ENCODE measurements around the gene UCK2. TPM values are rescaled to one million over a fixed set of nuclear protein-coding genes. Genes with fewer than 3 reads are reported as not detected.

The UCK2 gene
- total RNA-seq, 1 donor: 74.2 TPM

GRCh38 chr1:165886983-165887382 is 59.6 kb downstream of the UCK2 start:
- no peaks in the 10 kb centered on the region for H3K9me3 ChIP-seq (ENCODE audit: low read depth, low read length)
- H3K27ac ChIP-seq (ENCODE audit: low read depth, low read length): no peak overlapping the region
- peaks cover 38% of the 10 kb centered on the region for H3K4me1 ChIP-seq (ENCODE audit: insufficient read depth, low read length)
- no peak for TF ChIP-seq CTCF (IDR thresholded peaks at IDR 0.05; ENCODE audit: extremely low read depth, low read depth, low read length)
- no peak overlapping the region for H3K4me2 ChIP-seq (ENCODE audit: insufficient read depth, low read length)
- H2AFZ ChIP-seq (ENCODE audit: low read length): no peak overlapping the region
- H4K20me1 ChIP-seq (ENCODE audit: insufficient read depth, low read length): peaks cover 15% of the 10 kb centered on the region
- no peak for DNase-seq (ENCODE audit: insufficient read length, low spot score, missing footprints)
- no peak overlapping the region for H3K4me3 ChIP-seq (ENCODE audit: insufficient read depth, low read length)
- H3K79me2 ChIP-seq (ENCODE audit: insufficient read depth, low read length): peaks cover 84% of the 10 kb centered on the region
- no peaks in the 10 kb centered on the region for H3K27me3 ChIP-seq (ENCODE audit: insufficient read depth, low read length)
- H3K36me3 ChIP-seq (ENCODE audit: insufficient read depth, low read length): peaks cover 3% of the 10 kb centered on the region

- DNase-seq (ENCODE audit: insufficient read length, low spot score, missing footprints): no peak
- Histone ChIP-seq H3K4me1 (ENCODE audit: insufficient read depth, low read length) (peaks cover 36% of the 10 kb centered on the region), H3K27me3 (ENCODE audit: insufficient read depth, low read length) (no peaks in the 10 kb centered on the region), H4K20me1 (ENCODE audit: insufficient read depth, low read length) (peaks cover 13% of the 10 kb centered on the region), H3K79me2 (ENCODE audit: insufficient read depth, low read length) (peaks cover 84% of the 10 kb centered on the region), H3K4me3 (ENCODE audit: insufficient read depth, low read length) (no peak overlapping the region), H2AFZ (ENCODE audit: low read length) (no peak overlapping the region), H3K36me3 (ENCODE audit: insufficient read depth, low read length) (peaks cover 8% of the 10 kb centered on the region), H3K4me2 (ENCODE audit: insufficient read depth, low read length) (no peak overlapping the region), H3K27ac (ENCODE audit: low read depth, low read length) (no peak overlapping the region), H3K9me3 (ENCODE audit: low read depth, low read length) (no peaks in the 10 kb centered on the region)
- TF ChIP-seq CTCF (IDR thresholded peaks at IDR 0.05; ENCODE audit: extremely low read depth, low read depth, low read length): no peak
These were observed 60.6 kb downstream of the UCK2 start for GRCh38 chr1:165887877-165888551.

- Histone ChIP-seq H4K20me1 (ENCODE audit: insufficient read depth, low read length) (peaks cover 11% of the 10 kb centered on the region), H3K36me3 (ENCODE audit: insufficient read depth, low read length) (peaks cover 8% of the 10 kb centered on the region), H3K9me3 (ENCODE audit: low read depth, low read length) (no peaks in the 10 kb centered on the region), H3K4me1 (ENCODE audit: insufficient read depth, low read length) (peaks cover 32% of the 10 kb centered on the region), H3K4me3 (ENCODE audit: insufficient read depth, low read length) (no peak overlapping the region), H3K27me3 (ENCODE audit: insufficient read depth, low read length) (no peaks in the 10 kb centered on the region), H3K79me2 (ENCODE audit: insufficient read depth, low read length) (peaks cover 80% of the 10 kb centered on the region), H3K4me2 (ENCODE audit: insufficient read depth, low read length) (no peak overlapping the region), H3K27ac (ENCODE audit: low read depth, low read length) (no peak overlapping the region), H2AFZ (ENCODE audit: low read length) (no peak overlapping the region)
- no peak for TF ChIP-seq CTCF (IDR thresholded peaks at IDR 0.05; ENCODE audit: extremely low read depth, low read depth, low read length)
- DNase-seq (ENCODE audit: insufficient read length, low spot score, missing footprints): no peak
These were observed 61.1 kb downstream of the UCK2 start for GRCh38 chr1:165888552-165888920.

GRCh38 chr1:165890684-165891083 is 63.3 kb downstream of the UCK2 start:
- Histone ChIP-seq H3K4me1 (ENCODE audit: insufficient read depth, low read length) (peaks cover 42% of the 10 kb centered on the region), H3K9me3 (ENCODE audit: low read depth, low read length) (no peaks in the 10 kb centered on the region), H3K4me2 (ENCODE audit: insufficient read depth, low read length) (peak overlapping the region; percentile 52), H3K4me3 (ENCODE audit: insufficient read depth, low read length) (no peak overlapping the region), H3K79me2 (ENCODE audit: insufficient read depth, low read length) (peaks cover 64% of the 10 kb centered on the region), H3K36me3 (ENCODE audit: insufficient read depth, low read length) (peaks cover 8% of the 10 kb centered on the region), H4K20me1 (ENCODE audit: insufficient read depth, low read length) (no peaks in the 10 kb centered on the region), H2AFZ (ENCODE audit: low read length) (no peak overlapping the region), H3K27ac (ENCODE audit: low read depth, low read length) (peak overlapping the region; percentile 87), H3K27me3 (ENCODE audit: insufficient read depth, low read length) (no peaks in the 10 kb centered on the region)
- TF ChIP-seq CTCF (IDR thresholded peaks at IDR 0.05; ENCODE audit: extremely low read depth, low read depth, low read length): no peak
- DNase-seq (ENCODE audit: insufficient read length, low spot score, missing footprints): peak; percentile 68

All from osteoblast (primary cell).